HG02571 (cell line): ENCODE results near the gene TPR.

Experiments used
- ATAC-seq: cut with Tn5 transposase; IDR thresholded peaks from one replicate; pipeline ENCODE4 v1.9.1; 2021; ENCODE audit warnings: mild to moderate bottlenecking, moderate library complexity; ENCODE audit not compliant: unreplicated experiment

Gene TPR

GRCh38 chr1:186330758-186331157 lies 44.3 kb downstream of the TPR start:
- no peak for ATAC-seq

GRCh38 chr1:186327331-186327730 lies 47.7 kb downstream of the TPR start:
- ATAC-seq = no peak

- no peak for ATAC-seq
Observed at GRCh38 chr1:186326009-186326408, 49.0 kb downstream of the TPR start.

GRCh38 chr1:186325239-186325638 lies 49.8 kb downstream of the TPR start:
- no peak for ATAC-seq

GRCh38 chr1:186323865-186324264 lies 51.2 kb downstream of the TPR start:
- no peak for ATAC-seq

GRCh38 chr1:186315570-186315969 lies 59.5 kb downstream of the TPR start:
- ATAC-seq = no peak

- no peak for ATAC-seq
Observed at GRCh38 chr1:186311375-186312051, 63.5 kb downstream of the TPR start.

- ATAC-seq = no peak
Observed at GRCh38 chr1:186310307-186310706, 64.7 kb downstream of the TPR start.

- ATAC-seq = no peak
Observed at GRCh38 chr1:186308264-186309060, 66.6 kb downstream of the TPR start.

GRCh38 chr1:186307445-186307844 lies 67.6 kb downstream of the TPR start:
- ATAC-seq = no peak

GRCh38 chr1:186306533-186306932 lies 68.5 kb downstream of the TPR start:
- no peak for ATAC-seq

- ATAC-seq = no peak
Observed at GRCh38 chr1:186304982-186305949, 69.8 kb downstream of the TPR start.

GRCh38 chr1:186303911-186304310 lies 71.1 kb downstream of the TPR start:
- no peak for ATAC-seq

- ATAC-seq = no peak
Observed at GRCh38 chr1:186302381-186302920, 72.6 kb downstream of the TPR start.

- no peak for ATAC-seq
Observed at GRCh38 chr1:186301448-186301847, 73.6 kb downstream of the TPR start.

GRCh38 chr1:186300056-186300455 lies 75.0 kb downstream of the TPR start:
- ATAC-seq = no peak

GRCh38 chr1:186299570-186299969 lies 75.5 kb downstream of the TPR start:
- no peak for ATAC-seq

GRCh38 chr1:186298851-186299250 lies 76.2 kb downstream of the TPR start:
- no peak for ATAC-seq

- no peak for ATAC-seq
Observed at GRCh38 chr1:186297439-186298045, 77.5 kb downstream of the TPR start.

- no peak for ATAC-seq
Observed at GRCh38 chr1:186295980-186296379, 79.1 kb downstream of the TPR start, which contains the start of gene PRG4. Gene PRG4, plus strand, starts transcription at chr1:186296279.
